ENCODE data around the gene MPPED2. TPM values are rescaled to one million over a fixed set of nuclear protein-coding genes. Genes with fewer than 3 reads are reported as not detected.

The MPPED2 gene
- total RNA-seq, 4 donors from 2014 or later = 0.37 to 1.8 (median 1.3) TPM

- no peak overlapping the region for H3K4me3 ChIP-seq (ENCODE audit: low read depth, poor library complexity, severe bottlenecking)
- intact Hi-C loops (cut with DNase I; ENCODE audit: low total_unique reads) = no loop called here
- TF ChIP-seq CTCF (IDR thresholded peaks at IDR 0.05) = no peak
- TF ChIP-seq POLR2A (IDR thresholded peaks at IDR 0.05) = no peak
- DNase-seq (ENCODE audit: low spot score in 2 of 2) = no peak
- 62 to 72% methylated on average over 1 of the region's 1 CpG for WGBS, 2 donors
Observed at GRCh38 chr11:30393012-30393411, 193.1 kb downstream of the MPPED2 start.

- no peak for DNase-seq (ENCODE audit: low spot score in 2 of 2)
Observed at GRCh38 chr11:30392221-30392784, 193.8 kb downstream of the MPPED2 start.

GRCh38 chr11:30388957-30389356 lies 197.2 kb downstream of the MPPED2 start:
- whole genome bisulfite sequencing, 2 donors = 72 to 80% methylated on average over 3 of the region's 3 CpGs
- no peak for TF ChIP-seq CTCF (IDR thresholded peaks at IDR 0.05)
- no peak for TF ChIP-seq POLR2A (IDR thresholded peaks at IDR 0.05)
- intact Hi-C loops (cut with DNase I; ENCODE audit: low total_unique reads) = no loop called here

More at GRCh38 chr11:30392221-30392784, 193.8 kb downstream of the MPPED2 start:
- TF ChIP-seq CTCF (IDR thresholded peaks at IDR 0.05) = no peak
- H3K4me3 ChIP-seq (ENCODE audit: low read depth, poor library complexity, severe bottlenecking) = no peak overlapping the region
- intact Hi-C loops (cut with DNase I; ENCODE audit: low total_unique reads) = no loop called here
- 30 to 35% methylated on average over 5 of the region's 5 CpGs for WGBS, 2 donors

GRCh38 chr11:30387891-30388861 lies 198.0 kb downstream of the MPPED2 start:
- no peak for DNase-seq (ENCODE audit: low spot score in 2 of 2)
- H3K4me3 ChIP-seq (ENCODE audit: low read depth, poor library complexity, severe bottlenecking) = no peak overlapping the region
- intact Hi-C loops (cut with DNase I; ENCODE audit: low total_unique reads) = no loop called here
- TF ChIP-seq CTCF (IDR thresholded peaks at IDR 0.05) = no peak
- 87% methylated on average over 19 of the region's 19 CpGs for WGBS, 2 donors

More at GRCh38 chr11:30388957-30389356, 197.2 kb downstream of the MPPED2 start:
- H3K4me3 ChIP-seq (ENCODE audit: low read depth, poor library complexity, severe bottlenecking) = no peak overlapping the region
- DNase-seq (ENCODE audit: low spot score in 2 of 2) = no peak

- intact Hi-C loops (cut with DNase I; ENCODE audit: low total_unique reads) = no loop called here
Observed at GRCh38 chr11:30381879-30382278, 204.3 kb downstream of the MPPED2 start.

More at GRCh38 chr11:30381879-30382278, 204.3 kb downstream of the MPPED2 start:
- 45 to 55% methylated on average over 2 of the region's 2 CpGs for WGBS, 2 donors
- TF ChIP-seq POLR2A (IDR thresholded peaks at IDR 0.05) (no peak), CTCF (IDR thresholded peaks at IDR 0.05) (no peak)
- DNase-seq (ENCODE audit: low spot score in 2 of 2) = no peak
- no peak overlapping the region for H3K4me3 ChIP-seq (ENCODE audit: low read depth, poor library complexity, severe bottlenecking)

All from lower leg skin (tissue), 4 donors.